ENCODE measurements around the gene SCNN1G. TPM values are rescaled to one million over a fixed set of nuclear protein-coding genes. Genes with fewer than 3 reads are reported as not detected.

SCNN1G gene
- total RNA-seq, 4 donors from 2014 or later, result under 0.01 to 0.62 (median 0.40) TPM; not detected in 1

GRCh38 chr16:23257682-23258081 is 75.1 kb downstream of the SCNN1G start:
- H3K27ac ChIP-seq, result no peak overlapping the region
- TF ChIP-seq, protein P1, sequence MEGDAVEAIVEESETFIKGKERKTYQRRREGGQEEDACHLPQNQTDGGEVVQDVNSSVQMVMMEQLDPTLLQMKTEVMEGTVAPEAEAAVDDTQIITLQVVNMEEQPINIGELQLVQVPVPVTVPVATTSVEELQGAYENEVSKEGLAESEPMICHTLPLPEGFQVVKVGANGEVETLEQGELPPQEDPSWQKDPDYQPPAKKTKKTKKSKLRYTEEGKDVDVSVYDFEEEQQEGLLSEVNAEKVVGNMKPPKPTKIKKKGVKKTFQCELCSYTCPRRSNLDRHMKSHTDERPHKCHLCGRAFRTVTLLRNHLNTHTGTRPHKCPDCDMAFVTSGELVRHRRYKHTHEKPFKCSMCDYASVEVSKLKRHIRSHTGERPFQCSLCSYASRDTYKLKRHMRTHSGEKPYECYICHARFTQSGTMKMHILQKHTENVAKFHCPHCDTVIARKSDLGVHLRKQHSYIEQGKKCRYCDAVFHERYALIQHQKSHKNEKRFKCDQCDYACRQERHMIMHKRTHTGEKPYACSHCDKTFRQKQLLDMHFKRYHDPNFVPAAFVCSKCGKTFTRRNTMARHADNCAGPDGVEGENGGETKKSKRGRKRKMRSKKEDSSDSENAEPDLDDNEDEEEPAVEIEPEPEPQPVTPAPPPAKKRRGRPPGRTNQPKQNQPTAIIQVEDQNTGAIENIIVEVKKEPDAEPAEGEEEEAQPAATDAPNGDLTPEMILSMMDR (IDR thresholded peaks at IDR 0.05), result no peak
- no peak for TF ChIP-seq POLR2A (IDR thresholded peaks at IDR 0.05)
- intact Hi-C loops (cut with DNase I; ENCODE audit: low total_unique reads), result no loop called here

DNA sequence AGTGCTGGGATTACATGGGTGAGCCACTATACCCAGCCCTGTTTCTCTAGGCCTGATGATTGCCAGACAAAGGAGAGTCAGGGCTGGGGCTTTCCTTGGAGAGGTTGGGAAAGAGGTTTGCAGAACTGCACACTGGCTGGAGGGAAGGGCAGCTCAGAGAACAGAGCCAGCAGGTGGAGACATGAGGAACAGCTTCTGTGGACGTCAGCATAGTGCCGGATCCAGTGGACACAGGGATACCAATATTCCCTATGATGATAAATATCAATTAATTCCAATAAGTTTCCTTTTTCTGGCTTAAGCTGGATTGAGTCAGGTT is 76.3 kb downstream of the SCNN1G start:
- intact Hi-C loops (cut with DNase I; ENCODE audit: low total_unique reads), result no loop called here
- H3K4me1 ChIP-seq, result no peaks in the 10 kb centered on the region
- no peak overlapping the region for H3K27ac ChIP-seq
- TF ChIP-seq, protein P1 (IDR thresholded peaks at IDR 0.05), result no peak
- no peak for TF ChIP-seq POLR2A (IDR thresholded peaks at IDR 0.05)
- no peak overlapping the region for H3K4me3 ChIP-seq
- no peaks in the 10 kb centered on the region for H3K36me3 ChIP-seq
- H3K9me3 ChIP-seq, result no peaks in the 10 kb centered on the region
- no peak for DNase-seq
- no peaks in the 10 kb centered on the region for H3K27me3 ChIP-seq

More at GRCh38 chr16:23257682-23258081, 75.1 kb downstream of the SCNN1G start:
- no peaks in the 10 kb centered on the region for H3K4me1 ChIP-seq
- H3K9me3 ChIP-seq, result no peaks in the 10 kb centered on the region
- no peak for DNase-seq
- H3K27me3 ChIP-seq, result no peaks in the 10 kb centered on the region
- H3K4me3 ChIP-seq, result no peak overlapping the region
- no peaks in the 10 kb centered on the region for H3K36me3 ChIP-seq

Other genes starting within 250 kb of the SCNN1G start
- 10 to 100 TPM; 11.8 to 62.0 (median 28.2) TPM for gene USP31, start 33.3 kb upstream of the SCNN1G start, total RNA-seq
- 1 to 10 TPM in 3 of 4 donors, under 1 TPM in 1; 0.14 to 9.6 (median 1.9) TPM for gene SCNN1B, start 119.6 kb downstream of the SCNN1G start, total RNA-seq